AG04450 (cell line): ENCODE measurements around the gene ZNF117. TPM values are rescaled to one million over a fixed set of nuclear protein-coding genes. Genes with fewer than 3 reads are reported as not detected.
"Not testable (repeated sequence)": the region's sequence is repeated elsewhere in the genome, so short reads cannot be mapped to it uniquely, and the experiment has no call there.

Experiments used
- CTCF ChIA-PET: fragments of 300-600, 350-600 bp; formaldehyde crosslinking; extraction: SDS; loops from one replicate; lab custom pipeline; 2022; ENCODE audit warnings: antibody characterized with exemption, inconsistent platforms; lab: Charles Lee
- POLR2A ChIA-PET: fragments of 350-600 bp; formaldehyde crosslinking; extraction: SDS; loops from one replicate; lab custom pipeline; 2021; ENCODE audit warnings: antibody characterized with exemption, inconsistent platforms; lab: Yijun Ruan, JAX
- DNase-seq: peaks from one replicate; pipeline ENCODE4 v3.0.0-alpha.2; 2011; ENCODE audit warnings: low read depth, low spot score
- H3K27ac ChIP-seq: one replicate; pipeline ENCODE4 v1.5.1; 2012; ENCODE audit warnings: low read depth, low read length, control low read depth
- H3K27me3 ChIP-seq: one replicate; pipeline ENCODE4 v1.6.0; 2012; ENCODE audit warnings: low read length; ENCODE audit not compliant: control insufficient read depth, insufficient read depth
- H3K4me3 ChIP-seq: 2 replicates; pipeline ENCODE4 v1.5.1; 2011; ENCODE audit warnings: mild to moderate bottlenecking, low read depth, low read length, control low read depth
- H3K9me3 ChIP-seq: 2 replicates; pipeline ENCODE4 v1.5.1; 2012; ENCODE audit warnings: low read length; ENCODE audit not compliant: control insufficient read depth, insufficient read depth
- polyA plus RNA-seq: library from polyadenylated mRNA; depleted of rRNA; stranded (reverse); fragments of >200 nt; gene quantifications from 2 replicates; pipeline ENCODE4 v1.2.3, GENCODE V29; 2011; rRNA removed
- small RNA-seq: library from RNA; depleted of rRNA; stranded (forward); fragments of <200 nt; gene quantifications from one replicate; pipeline ENCODE3, GENCODE V24; 2012; ENCODE audit warnings: low read depth; ENCODE audit not compliant: insufficient read length
- TF ChIP-seq, protein P1 (sequence below): IDR thresholded peaks from 2 replicates; pipeline ENCODE4 v1.5.1; 2011; ENCODE audit warnings: low read depth, low read length, control low read depth, inconsistent platforms

ZNF117 gene
- polyA plus RNA-seq, 1 experiment = 12.9 TPM

DNA sequence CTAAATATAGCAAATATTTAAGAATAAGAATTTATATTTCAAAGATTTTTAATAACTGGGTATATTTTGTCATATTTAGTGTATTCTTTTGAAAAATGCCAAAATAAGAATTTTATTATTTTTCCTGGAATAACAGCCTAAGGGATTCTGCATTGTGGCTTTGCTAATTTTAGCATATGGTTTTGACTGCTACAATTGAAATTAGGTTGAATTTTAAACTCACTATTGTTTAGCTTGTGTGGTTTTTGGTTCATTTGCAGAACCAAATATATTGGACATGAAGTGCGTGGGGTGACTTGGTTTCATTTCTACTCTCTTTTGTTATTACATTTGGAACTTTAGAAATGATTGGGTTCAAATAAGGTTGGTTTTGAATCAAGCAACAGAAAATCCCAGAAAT lies 52.3 kb downstream of the ZNF117 start:
- no peak overlapping the region for H3K4me3 ChIP-seq
- TF ChIP-seq, protein P1, sequence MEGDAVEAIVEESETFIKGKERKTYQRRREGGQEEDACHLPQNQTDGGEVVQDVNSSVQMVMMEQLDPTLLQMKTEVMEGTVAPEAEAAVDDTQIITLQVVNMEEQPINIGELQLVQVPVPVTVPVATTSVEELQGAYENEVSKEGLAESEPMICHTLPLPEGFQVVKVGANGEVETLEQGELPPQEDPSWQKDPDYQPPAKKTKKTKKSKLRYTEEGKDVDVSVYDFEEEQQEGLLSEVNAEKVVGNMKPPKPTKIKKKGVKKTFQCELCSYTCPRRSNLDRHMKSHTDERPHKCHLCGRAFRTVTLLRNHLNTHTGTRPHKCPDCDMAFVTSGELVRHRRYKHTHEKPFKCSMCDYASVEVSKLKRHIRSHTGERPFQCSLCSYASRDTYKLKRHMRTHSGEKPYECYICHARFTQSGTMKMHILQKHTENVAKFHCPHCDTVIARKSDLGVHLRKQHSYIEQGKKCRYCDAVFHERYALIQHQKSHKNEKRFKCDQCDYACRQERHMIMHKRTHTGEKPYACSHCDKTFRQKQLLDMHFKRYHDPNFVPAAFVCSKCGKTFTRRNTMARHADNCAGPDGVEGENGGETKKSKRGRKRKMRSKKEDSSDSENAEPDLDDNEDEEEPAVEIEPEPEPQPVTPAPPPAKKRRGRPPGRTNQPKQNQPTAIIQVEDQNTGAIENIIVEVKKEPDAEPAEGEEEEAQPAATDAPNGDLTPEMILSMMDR = no peak
- ChIA-PET POLR2A (no interaction called here), CTCF (interaction anchor here (1.2 to 1.5 kb wide), 3 partner anchors 11 to 370 kb away, joined by 3 read pairs; no protein-coding TSS in a partner anchor)
- no peak for DNase-seq
- no peak overlapping the region for H3K27ac ChIP-seq
- H3K9me3 ChIP-seq = peaks cover 8% of the 10 kb centered on the region
- no peaks in the 10 kb centered on the region for H3K27me3 ChIP-seq

- POLR2A ChIA-PET = no interaction called here
- Histone ChIP-seq H3K27me3 (no peaks in the 10 kb centered on the region), H3K4me3 (no peak overlapping the region), H3K27ac (no peak overlapping the region), H3K9me3 (peaks cover 5% of the 10 kb centered on the region)
- CTCF ChIA-PET = no interaction called here
- DNase-seq = no peak
- TF ChIP-seq, protein P1 = no peak
Observed at GRCh38 chr7:64934478-64934877, 56.4 kb downstream of the ZNF117 start.

DNA sequence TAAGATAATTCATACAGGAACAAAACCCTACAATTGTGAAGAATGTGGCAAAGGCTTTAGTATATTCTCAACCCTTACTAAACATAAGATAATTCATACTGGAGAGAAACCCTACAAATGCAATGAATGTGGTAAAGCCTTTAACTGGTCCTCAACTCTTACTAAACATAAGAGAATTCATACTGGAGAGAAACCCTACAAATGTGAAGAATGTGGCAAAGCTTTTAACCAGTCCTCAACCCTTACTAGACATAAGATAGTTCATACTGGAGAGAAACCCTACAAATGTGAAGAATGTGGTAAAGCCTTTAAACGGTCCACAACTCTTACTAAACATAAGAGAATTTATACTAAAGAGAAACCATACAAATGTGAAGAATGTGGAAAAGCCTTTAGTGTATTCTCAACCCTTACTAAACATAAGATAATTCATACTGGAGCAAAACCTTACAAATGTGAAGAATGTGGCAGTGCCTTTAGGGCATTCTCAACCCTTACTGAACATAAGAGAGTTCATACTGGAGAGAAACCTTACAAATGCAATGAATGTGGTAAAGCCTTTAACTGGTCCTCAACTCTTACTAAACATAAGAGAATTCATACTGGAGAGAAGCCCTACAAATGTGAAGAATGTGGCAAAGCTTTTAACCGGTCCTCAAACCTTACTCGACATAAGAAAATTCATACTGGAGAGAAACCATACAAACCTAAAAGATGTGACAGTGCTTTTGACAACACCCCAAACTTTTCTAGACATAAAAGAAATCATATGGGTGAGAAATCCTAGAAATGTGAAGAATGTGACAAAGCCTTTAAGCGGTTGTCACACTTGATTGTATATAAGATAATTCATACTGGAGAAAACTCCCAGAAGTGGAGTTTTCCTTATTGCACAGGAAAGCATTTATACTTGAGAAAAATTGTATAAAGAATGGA lies 62.3 kb downstream of the ZNF117 start:
- CTCF ChIA-PET, DNase-seq, H3K27ac ChIP-seq, POLR2A ChIA-PET, H3K4me3 ChIP-seq, H3K27me3 ChIP-seq: not testable (repeated sequence)
- peaks cover 11% of the 10 kb centered on the region for H3K9me3 ChIP-seq

Small RNA genes lying within 50 kb of the gene (small RNA-seq; reads per million reads assigned to genes)
- not detected for gene RNU6-1229P

Other genes with a start within 250 kb of the ZNF117 start
- gene ZNF138, start 196.6 kb downstream of the ZNF117 start, polyA plus RNA-seq = 2.8 and 4.2 TPM in 2 replicates
- 2.2 and 2.9 TPM in 2 replicates for gene ZNF273, start 87.8 kb downstream of the ZNF117 start, polyA plus RNA-seq
- 16.3 and 19.3 TPM in 2 replicates for gene ERV3-1, start 15.7 kb upstream of the ZNF117 start, polyA plus RNA-seq